Keratinocyte (primary cell): ENCODE measurements around the gene CACNB4. TPM values are rescaled to one million over a fixed set of nuclear protein-coding genes. Genes with fewer than 3 reads are reported as not detected.

Experiments
- DNase-seq: peaks from one replicate; pipeline ENCODE4 v3.0.0-alpha.2; 2011; ENCODE audit warnings: low read depth, missing footprints, low spot score
- FAIRE-seq: peaks from 2 replicates; lab custom pipeline; 2011; peaks lifted over from hg19 to GRCh38; lab: Jason Lieb, UNC
- H2AFZ ChIP-seq: 2 replicates; pipeline ENCODE4 v1.6.0; 2012; ENCODE audit warnings: low read length, control low read depth, inconsistent platforms; ENCODE audit not compliant: control insufficient read depth
- H3K27ac ChIP-seq: 2 replicates; pipeline ENCODE4 v1.5.1; 2011; ENCODE audit warnings: low read length; ENCODE audit not compliant: control insufficient read depth, insufficient read depth
- H3K27me3 ChIP-seq: 3 replicates; pipeline ENCODE4 v1.6.0; 2011; ENCODE audit warnings: low read length; ENCODE audit not compliant: control insufficient read depth, insufficient read depth; ENCODE audit errors: extremely low read depth
- H3K36me3 ChIP-seq, 2 experiments: 2 replicates in 1 of 2; 3 replicates in 1 of 2; pipeline ENCODE4 v1.5.1; 2011; ENCODE audit warnings: low read length in 2 of 2, mild to moderate bottlenecking in 1 of 2; ENCODE audit not compliant: control insufficient read depth in 2 of 2, insufficient read depth in 2 of 2; ENCODE audit errors: extremely low read depth in 1 of 2
- H3K4me1 ChIP-seq: 3 replicates; pipeline ENCODE4 v1.5.1; 2011; ENCODE audit warnings: low read length; ENCODE audit not compliant: control insufficient read depth, insufficient read depth; ENCODE audit errors: extremely low read depth
- H3K4me2 ChIP-seq: 3 replicates; pipeline ENCODE4 v1.6.0; 2011; ENCODE audit warnings: low read depth, low read length; ENCODE audit not compliant: control insufficient read depth, insufficient read depth; ENCODE audit errors: extremely low read depth
- H3K4me3 ChIP-seq, 3 experiments: fragments of 200-600 bp in 1 of 3; sonication (generic) in 1 of 3; 2 replicates in 2 of 3; 3 replicates in 1 of 3; pipeline ENCODE4 v1.5.1; 2011 to 2016; ENCODE audit warnings: low read length in 3 of 3, mild to moderate bottlenecking in 3 of 3, control low read depth in 2 of 3, inconsistent platforms in 1 of 3, low read depth in 1 of 3, mixed read lengths in 1 of 3, mixed run types in 1 of 3, moderate library complexity in 1 of 3; ENCODE audit not compliant: control insufficient read depth in 2 of 3, insufficient read depth in 2 of 3; ENCODE audit errors: extremely low read depth in 1 of 3
- H3K79me2 ChIP-seq: 2 replicates; pipeline ENCODE4 v1.6.0; 2012; ENCODE audit warnings: low read length; ENCODE audit not compliant: control insufficient read depth, insufficient read depth
- H3K9ac ChIP-seq: 3 replicates; pipeline ENCODE4 v1.6.0; 2011; ENCODE audit warnings: low read length; ENCODE audit not compliant: control insufficient read depth, insufficient read depth; ENCODE audit errors: extremely low read depth
- H3K9me1 ChIP-seq: 3 replicates; pipeline ENCODE4 v1.6.0; 2011; ENCODE audit warnings: low read length; ENCODE audit not compliant: control insufficient read depth, insufficient read depth; ENCODE audit errors: extremely low read depth
- H3K9me3 ChIP-seq: 2 replicates; pipeline ENCODE4 v1.5.1; 2012; ENCODE audit warnings: low read depth, low read length; ENCODE audit not compliant: control insufficient read depth
- H4K20me1 ChIP-seq: 3 replicates; pipeline ENCODE4 v1.6.0; 2011; ENCODE audit warnings: low read length; ENCODE audit not compliant: control insufficient read depth, insufficient read depth; ENCODE audit errors: extremely low read depth
- EZH2 ChIP-seq: IDR thresholded peaks from one replicate; pipeline ENCODE4 v1.6.1; 2012; ENCODE audit warnings: inconsistent platforms, mild to moderate bottlenecking, low read length, moderate library complexity
- dilution Hi-C: fragments of 300-500 bp; cut with MboI; formaldehyde crosslinking; loops from one replicate; pipeline ENCODE4 v1.7.0; 2020; ENCODE audit warnings: low sequenced_read_pairs; ENCODE audit not compliant: extremely low pct_ligation_motif_present
- polyA plus RNA-seq, 5 experiments: library from polyadenylated mRNA; depleted of rRNA in 3 of 5; stranded (reverse) in 3 of 5; stranded (forward) in 1 of 5; unstranded in 1 of 5; fragments of >200 nt; gene quantifications; 1 replicate in 1 of 5; 2 replicates in 3 of 5; 3 replicates in 1 of 5; pipeline versions ENCODE4 v1.2.1 to v1.2.3, GENCODE V29; 2011 to 2012; ENCODE audit warnings: missing spikeins in 2 of 5, low read depth in 1 of 5, low replicate concordance in 1 of 5
- TF ChIP-seq, protein P1 (sequence below), 3 experiments: IDR thresholded peaks in 1 of 3; conservative IDR thresholded peaks in 1 of 3; optimal IDR thresholded peaks in 1 of 3; 2 replicates in 2 of 3; 3 replicates in 1 of 3; pipeline versions ENCODE3 to v1.5.1; 2011; ENCODE audit warnings: low read length in 3 of 3, mild to moderate bottlenecking in 3 of 3, moderate library complexity in 2 of 3, control low read depth in 1 of 3, inconsistent platforms in 1 of 3; ENCODE audit not compliant: insufficient read depth in 2 of 3; ENCODE audit errors: extremely low read depth in 1 of 3

The CACNB4 gene
- polyA plus RNA-seq, 1 donor (not counting 4 experiments of a cell fraction or from before 2014, with no cell fraction given): 0.30 TPM

DNA sequence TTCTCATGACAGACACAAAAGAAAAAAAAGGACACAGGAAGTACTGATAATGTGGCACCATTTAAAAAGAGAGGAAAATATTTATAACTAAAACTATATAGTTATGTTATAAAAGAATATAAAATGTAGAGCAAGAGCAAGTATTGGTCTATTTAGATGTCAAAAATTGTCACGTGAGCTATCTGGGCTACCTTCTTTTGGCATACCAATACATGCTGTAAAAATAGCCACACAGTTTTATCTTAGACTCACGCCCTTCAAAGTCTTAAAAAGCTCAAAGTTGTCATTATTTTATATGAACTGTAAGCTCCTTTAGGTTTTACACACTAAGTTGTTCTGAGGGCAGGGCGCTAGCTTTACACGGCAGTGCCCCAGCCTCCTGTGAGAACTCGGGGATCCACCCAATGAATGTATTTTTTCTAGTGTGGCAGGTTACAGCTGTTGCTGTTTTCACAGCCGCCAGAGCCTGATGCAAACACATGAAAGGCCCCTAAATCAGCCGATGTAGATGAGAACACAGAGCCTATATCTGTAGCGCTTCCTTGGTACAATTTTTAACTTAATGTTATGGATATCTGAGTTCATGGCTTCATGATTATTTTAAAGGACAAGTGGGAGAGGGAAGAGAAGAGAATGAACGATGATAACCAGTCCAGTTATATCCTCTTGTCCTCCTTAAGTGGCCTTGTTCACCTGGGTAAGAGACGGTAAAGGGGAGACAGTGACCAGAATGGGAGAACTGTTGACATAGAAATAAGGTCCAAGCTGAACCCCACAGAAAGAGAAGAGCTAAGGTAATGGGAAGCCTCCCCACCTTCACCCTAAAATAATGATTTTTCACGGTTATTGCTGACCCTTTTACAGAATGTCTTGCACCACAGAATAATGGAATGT, 130.8 kb downstream of the CACNB4 start:
- H2AFZ ChIP-seq: no peak overlapping the region
- TF ChIP-seq, protein P1, sequence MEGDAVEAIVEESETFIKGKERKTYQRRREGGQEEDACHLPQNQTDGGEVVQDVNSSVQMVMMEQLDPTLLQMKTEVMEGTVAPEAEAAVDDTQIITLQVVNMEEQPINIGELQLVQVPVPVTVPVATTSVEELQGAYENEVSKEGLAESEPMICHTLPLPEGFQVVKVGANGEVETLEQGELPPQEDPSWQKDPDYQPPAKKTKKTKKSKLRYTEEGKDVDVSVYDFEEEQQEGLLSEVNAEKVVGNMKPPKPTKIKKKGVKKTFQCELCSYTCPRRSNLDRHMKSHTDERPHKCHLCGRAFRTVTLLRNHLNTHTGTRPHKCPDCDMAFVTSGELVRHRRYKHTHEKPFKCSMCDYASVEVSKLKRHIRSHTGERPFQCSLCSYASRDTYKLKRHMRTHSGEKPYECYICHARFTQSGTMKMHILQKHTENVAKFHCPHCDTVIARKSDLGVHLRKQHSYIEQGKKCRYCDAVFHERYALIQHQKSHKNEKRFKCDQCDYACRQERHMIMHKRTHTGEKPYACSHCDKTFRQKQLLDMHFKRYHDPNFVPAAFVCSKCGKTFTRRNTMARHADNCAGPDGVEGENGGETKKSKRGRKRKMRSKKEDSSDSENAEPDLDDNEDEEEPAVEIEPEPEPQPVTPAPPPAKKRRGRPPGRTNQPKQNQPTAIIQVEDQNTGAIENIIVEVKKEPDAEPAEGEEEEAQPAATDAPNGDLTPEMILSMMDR (optimal IDR thresholded peaks at IDR 0.05 in 1 of 3, IDR thresholded peaks at IDR 0.05 in 1 of 3, conservative IDR thresholded peaks at IDR 0.05 in 1 of 3; ENCODE audit: extremely low read depth in 1 of 3, insufficient read depth in 2 of 3, low read length in 3 of 3): no peak
- TF ChIP-seq EZH2: no peak
- H3K9ac ChIP-seq: no peak overlapping the region
- no peaks in the 10 kb centered on the region for H3K79me2 ChIP-seq
- DNase-seq (no peak), FAIRE-seq (no peak)
- H3K4me2 ChIP-seq: no peak overlapping the region
- H3K4me1 ChIP-seq: no peaks in the 10 kb centered on the region
- no peaks in the 10 kb centered on the region for H3K9me3 ChIP-seq
- H3K27me3 ChIP-seq: no peaks in the 10 kb centered on the region
- no peaks in the 10 kb centered on the region for H3K9me1 ChIP-seq
- dilution Hi-C loops: no loop called here
- H3K27ac ChIP-seq: no peak overlapping the region
- no peaks in the 10 kb centered on the region for H4K20me1 ChIP-seq
- H3K4me3 ChIP-seq: no peak overlapping the region
- H3K36me3 ChIP-seq: no peaks in the 10 kb centered on the region

- Histone ChIP-seq H3K9ac (no peak overlapping the region), H3K79me2 (no peaks in the 10 kb centered on the region), H2AFZ (no peak overlapping the region), H3K9me3 (no peaks in the 10 kb centered on the region), H3K36me3 (no peaks in the 10 kb centered on the region), H3K4me2 (no peak overlapping the region), H3K4me3 (no peak overlapping the region), H4K20me1 (no peaks in the 10 kb centered on the region), H3K27me3 (no peaks in the 10 kb centered on the region), H3K4me1 (no peaks in the 10 kb centered on the region), H3K9me1 (no peaks in the 10 kb centered on the region), H3K27ac (no peak overlapping the region)
- FAIRE-seq (no peak), DNase-seq (no peak)
- no peak for TF ChIP-seq EZH2
- TF ChIP-seq, protein P1 (optimal IDR thresholded peaks at IDR 0.05 in 1 of 3, IDR thresholded peaks at IDR 0.05 in 1 of 3, conservative IDR thresholded peaks at IDR 0.05 in 1 of 3; ENCODE audit: extremely low read depth in 1 of 3, insufficient read depth in 2 of 3, low read length in 3 of 3): no peak
- dilution Hi-C loops: no loop called here
These were observed 133.0 kb downstream of the CACNB4 start for GRCh38 chr2:151965884-151966283.
